Anterior cingulate cortex (tissue), 58 donors: ENCODE measurements around the gene CCDC141.
A peak's percentile ranks its signal among the peaks of the same experiment; 100 is the strongest.

ENCODE experiments used
- DNase-seq, 58 donors: peaks; one replicate each; lab custom pipeline; 2025; lab: John Stamatoyannopoulos, UW

Gene CCDC141

GRCh38 chr2:178796079-178796677 is 253.8 kb downstream of the CCDC141 start:
- peak in 1 of 58 donors; percentile 11 for DNase-seq

- no peak for DNase-seq
These were observed 262.0 kb downstream of the CCDC141 start for GRCh38 chr2:178787934-178788333.

- DNase-seq: no peak
These were observed 262.8 kb downstream of the CCDC141 start for GRCh38 chr2:178787155-178787554.

DNA sequence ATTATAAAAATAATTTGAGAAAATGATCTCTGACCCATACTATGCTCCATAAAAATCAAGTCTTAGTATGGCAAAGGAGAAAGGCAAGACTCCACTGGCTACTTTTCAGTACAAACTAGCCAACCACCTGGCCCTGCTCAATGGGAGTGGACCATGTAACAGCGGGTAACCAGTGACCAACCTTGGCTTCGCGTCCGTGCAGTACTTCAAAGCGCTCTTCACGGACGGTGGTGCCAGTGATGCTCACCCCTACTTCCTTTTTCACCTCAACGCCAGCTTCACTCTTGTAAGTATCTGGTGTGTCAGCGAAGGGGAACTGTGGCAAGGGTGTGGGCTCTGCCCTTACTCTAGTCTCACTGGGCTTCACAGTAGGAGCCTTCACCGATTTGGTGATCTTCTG is 266.0 kb downstream of the CCDC141 start:
- DNase-seq: no peak

- no peak for DNase-seq
These were observed 267.7 kb downstream of the CCDC141 start for GRCh38 chr2:178782236-178782635.
